Suprapubic skin (tissue), 4 donors: ENCODE results near the gene GRID1. TPM values are rescaled to one million over a fixed set of nuclear protein-coding genes. Genes with fewer than 3 reads are reported as not detected.

Experiments used
- DNase-seq, 2 donors: peaks; one replicate each; pipeline ENCODE4 v3.0.0-alpha.2; 2019; ENCODE audit warnings: low spot score in 2 of 2
- H3K27ac ChIP-seq: fragments of 200-600 bp; sonication (generic); one replicate; pipeline ENCODE4 v1.5.1; 2019
- H3K27me3 ChIP-seq: fragments of 200-600 bp; sonication (generic); one replicate; pipeline ENCODE4 v1.5.1; 2019
- H3K36me3 ChIP-seq: fragments of 200-600 bp; sonication (generic); one replicate; pipeline ENCODE4 v1.5.1; 2019
- H3K4me1 ChIP-seq: fragments of 200-600 bp; sonication (generic); one replicate; pipeline ENCODE4 v1.5.1; 2019
- H3K4me3 ChIP-seq: fragments of 200-600 bp; sonication (generic); one replicate; pipeline ENCODE4 v1.5.1; 2019; ENCODE audit warnings: mild to moderate bottlenecking
- H3K9me3 ChIP-seq: fragments of 200-600 bp; sonication (generic); one replicate; pipeline ENCODE4 v1.5.1; 2019
- CTCF ChIP-seq, 2 donors: fragments of 200-600 bp in 1 of 2; fragments of 450-650 bp in 1 of 2; sonication (generic) in 1 of 2; IDR thresholded peaks; one replicate each; pipeline ENCODE4 v1.5.1; 2016 to 2019; ENCODE audit warnings: antibody characterized with exemption in 2 of 2, mild to moderate bottlenecking in 1 of 2, moderate library complexity in 1 of 2
- EP300 ChIP-seq: sonication (generic); formaldehyde crosslinking; IDR thresholded peaks from one replicate; pipeline ENCODE4 v1.6.1; 2017; ENCODE audit warnings: antibody characterized with exemption
- POLR2A ChIP-seq, 2 donors: fragments of 450-650 bp; IDR thresholded peaks; one replicate each; pipeline ENCODE4 v1.6.1; 2017; ENCODE audit warnings: antibody characterized with exemption in 2 of 2, mild to moderate bottlenecking in 2 of 2, moderate library complexity in 2 of 2
- POLR2AphosphoS5 ChIP-seq, 3 donors: sonication (generic); formaldehyde crosslinking; IDR thresholded peaks; one replicate each; pipeline ENCODE4 v1.6.1; 2017; ENCODE audit warnings: antibody characterized with exemption in 3 of 3
- WGBS: methylation state at CpG from one replicate; pipeline ENCODE4 v1.1.5; 2018; 5-methylcytosine and 5-hydroxymethylcytosine counted together
- total RNA-seq, 4 donors: library from RNA; depleted of rRNA; stranded (reverse); fragments of >200 nt; gene quantifications; one replicate each; pipeline ENCODE4 v1.1.0, GENCODE V29; 2016

The GRID1 gene
- total RNA-seq, 4 donors from 2014 or later = 1.8 to 3.1 (median 2.4) TPM

GRCh38 chr10:85614981-85615380 lies 751.6 kb downstream of the GRID1 start:
- WGBS = 100% methylated on average over 2 of the region's 2 CpGs
- no peak overlapping the region for H3K27ac ChIP-seq
- H3K36me3 ChIP-seq = no peaks in the 10 kb centered on the region
- H3K27me3 ChIP-seq = no peaks in the 10 kb centered on the region
- H3K4me1 ChIP-seq = no peaks in the 10 kb centered on the region
- DNase-seq = peak in 1 of 2 donors; percentile 48
- H3K4me3 ChIP-seq = no peak overlapping the region
- no peaks in the 10 kb centered on the region for H3K9me3 ChIP-seq
- TF ChIP-seq EP300 (no peak), POLR2AphosphoS5 (IDR thresholded peaks at IDR 0.05) (no peak), CTCF (IDR thresholded peaks at IDR 0.05) (no peak)

- H3K9me3 ChIP-seq = no peaks in the 10 kb centered on the region
- no peak overlapping the region for H3K4me3 ChIP-seq
- H3K27ac ChIP-seq = no peak overlapping the region
- no peaks in the 10 kb centered on the region for H3K36me3 ChIP-seq
- no peaks in the 10 kb centered on the region for H3K27me3 ChIP-seq
- TF ChIP-seq POLR2AphosphoS5 (IDR thresholded peaks at IDR 0.05) (no peak), EP300 (no peak), POLR2A (IDR thresholded peaks at IDR 0.05) (no peak), CTCF (IDR thresholded peaks at IDR 0.05) (no peak)
- WGBS = 74% methylated on average over 2 of the region's 2 CpGs
- no peak for DNase-seq
- no peaks in the 10 kb centered on the region for H3K4me1 ChIP-seq
Observed at GRCh38 chr10:85614566-85614965, 752.0 kb downstream of the GRID1 start.

GRCh38 chr10:85613391-85613790 lies 753.2 kb downstream of the GRID1 start:
- Histone ChIP-seq H3K27ac (no peak overlapping the region), H3K4me3 (no peak overlapping the region), H3K36me3 (no peaks in the 10 kb centered on the region), H3K9me3 (no peaks in the 10 kb centered on the region), H3K27me3 (no peaks in the 10 kb centered on the region), H3K4me1 (no peaks in the 10 kb centered on the region)
- DNase-seq = peak in 1 of 2 donors; percentile 58
- TF ChIP-seq POLR2AphosphoS5 (IDR thresholded peaks at IDR 0.05) = no peak
- TF ChIP-seq EP300 = no peak
- no peak for TF ChIP-seq CTCF (IDR thresholded peaks at IDR 0.05)
- no peak for TF ChIP-seq POLR2A (IDR thresholded peaks at IDR 0.05)
- 93% methylated on average over 5 of the region's 10 CpGs for WGBS

GRCh38 chr10:85612833-85613232 lies 753.8 kb downstream of the GRID1 start:
- H3K36me3 ChIP-seq = no peaks in the 10 kb centered on the region
- no peaks in the 10 kb centered on the region for H3K4me1 ChIP-seq
- no peaks in the 10 kb centered on the region for H3K9me3 ChIP-seq
- peak in 1 of 2 donors; percentile 34 for DNase-seq
- TF ChIP-seq POLR2A (IDR thresholded peaks at IDR 0.05) (no peak), POLR2AphosphoS5 (IDR thresholded peaks at IDR 0.05) (no peak), CTCF (IDR thresholded peaks at IDR 0.05) (no peak), EP300 (no peak)
- H3K4me3 ChIP-seq = no peak overlapping the region
- no peaks in the 10 kb centered on the region for H3K27me3 ChIP-seq
- WGBS = 77% methylated on average over 6 of the region's 6 CpGs
- no peak overlapping the region for H3K27ac ChIP-seq

- H3K27me3 ChIP-seq = no peaks in the 10 kb centered on the region
- H3K4me1 ChIP-seq = no peaks in the 10 kb centered on the region
- TF ChIP-seq POLR2A (IDR thresholded peaks at IDR 0.05) (no peak), EP300 (no peak), POLR2AphosphoS5 (IDR thresholded peaks at IDR 0.05) (no peak), CTCF (IDR thresholded peaks at IDR 0.05) (no peak)
- H3K4me3 ChIP-seq = no peak overlapping the region
- WGBS = 78% methylated on average over 3 of the region's 3 CpGs
- H3K27ac ChIP-seq = no peak overlapping the region
- H3K36me3 ChIP-seq = no peaks in the 10 kb centered on the region
- DNase-seq = no peak
- no peaks in the 10 kb centered on the region for H3K9me3 ChIP-seq
Observed at GRCh38 chr10:85612378-85612775, 754.2 kb downstream of the GRID1 start.
